GM12872 (cell line): Measurements from ENCODE around the gene LCA5L.

Experiments used
- CTCF ChIP-seq: IDR thresholded peaks from 3 replicates; pipeline ENCODE4 v1.5.1; 2011; ENCODE audit warnings: low read depth, mild to moderate bottlenecking, low read length, moderate library complexity; ENCODE audit not compliant: insufficient read depth

Gene LCA5L

GRCh38 chr21:39451332-39452206 is 6.0 kb upstream of the LCA5L start, which contains the start of gene SH3BGR:
Gene SH3BGR, plus strand, starts transcription at chr21:39451970. Its CDS starts 127 bp downstream, at chr21:39452097.
- no peak for TF ChIP-seq CTCF

GRCh38 chr21:39447264-39447663 is 1.7 kb upstream of the LCA5L start:
- TF ChIP-seq CTCF, result no peak

- no peak for TF ChIP-seq CTCF
Observed at GRCh38 chr21:39444421-39445180, 977 bp downstream of the LCA5L start.

- peak; percentile 78 for TF ChIP-seq CTCF
Observed at GRCh38 chr21:39441502-39442475, 3.8 kb downstream of the LCA5L start.

GRCh38 chr21:39439232-39439631 is 6.3 kb downstream of the LCA5L start:
- TF ChIP-seq CTCF, result no peak

- TF ChIP-seq CTCF, result no peak
Observed at GRCh38 chr21:39434950-39435349, 10.6 kb downstream of the LCA5L start.
